Measurements from ENCODE around the gene SHISA9.

- TF ChIP-seq CTCF (conservative IDR thresholded peaks at IDR 0.05; ENCODE audit: low read depth, low read length) (no peak), EZH2 (IDR thresholded peaks at IDR 0.05; ENCODE audit: low read length, unreplicated experiment) (no peak), EZH2phosphoT487 (IDR thresholded peaks at IDR 0.05; ENCODE audit: borderline replicate concordance, low read length) (no peak)
These were observed 255.7 kb downstream of the SHISA9 start for GRCh38 chr16:13157082-13157481.
